H1 (cell line): ENCODE measurements around the gene UBA3. TPM values are rescaled to one million over a fixed set of nuclear protein-coding genes. Genes with fewer than 3 reads are reported as not detected.

Source experiments
- CTCF ChIA-PET: fragments of 300-600 bp; sonication (Branson Sonifier 250); formaldehyde crosslinking; loops from one replicate; lab custom pipeline; 2021; ENCODE audit not compliant: partially characterized antibody; lab: Charles Lee
- POLR2A ChIA-PET: fragments of 300-600 bp; sonication (Branson Sonifier 250); formaldehyde crosslinking; loops from one replicate; lab custom pipeline; 2021; ENCODE audit warnings: inconsistent platforms; ENCODE audit not compliant: partially characterized antibody; lab: Charles Lee
- DNase-seq, 2 experiments: peaks; one replicate each; pipeline versions ENCODE4 v3.0.0 to v3.0.0-alpha.2; 2010 to 2022; ENCODE audit warnings: low spot score in 2 of 2, low read depth in 1 of 2, mixed read lengths in 1 of 2
- FAIRE-seq: peaks from 2 replicates; lab custom pipeline; 2011; peaks lifted over from hg19 to GRCh38; lab: Jason Lieb, UNC
- H2AFZ ChIP-seq: 2 replicates; pipeline ENCODE4 v1.8.1; 2012; ENCODE audit warnings: low read length, inconsistent platforms
- H2AK5ac ChIP-seq: 2 replicates; pipeline ENCODE4 v1.6.1; 2013; ENCODE audit warnings: low read depth, low read length
- H2BK120ac ChIP-seq: replicated peaks from 2 replicates; pipeline ENCODE3; 2013; ENCODE audit warnings: low read depth, low read length, inconsistent platforms
- H2BK12ac ChIP-seq: 2 replicates; pipeline ENCODE4 v1.6.1; 2013; ENCODE audit warnings: low read depth, low read length
- H2BK15ac ChIP-seq: 2 replicates; pipeline ENCODE4 v1.6.1; 2013; ENCODE audit warnings: low read length
- H2BK20ac ChIP-seq: 2 replicates; pipeline ENCODE4 v1.6.1; 2013; ENCODE audit warnings: low read length
- H2BK5ac ChIP-seq: 2 replicates; pipeline ENCODE4 v1.6.1; 2013; ENCODE audit warnings: low read depth, low read length
- H3K14ac ChIP-seq: 2 replicates; pipeline ENCODE4 v1.6.1; 2013; ENCODE audit warnings: inconsistent platforms; ENCODE audit not compliant: insufficient read length
- H3K18ac ChIP-seq: 2 replicates; pipeline ENCODE4 v1.6.1; 2013; ENCODE audit warnings: low read length; ENCODE audit errors: extremely low read depth
- H3K23ac ChIP-seq: 2 replicates; pipeline ENCODE4 v1.6.1; 2013; ENCODE audit warnings: inconsistent platforms; ENCODE audit not compliant: insufficient read length
- H3K23me2 ChIP-seq: 2 replicates; pipeline ENCODE4 v1.6.1; 2013; ENCODE audit warnings: low read depth, low read length
- H3K27ac ChIP-seq: 2 replicates; pipeline ENCODE4 v1.6.1; 2011; ENCODE audit warnings: low read depth, low read length, inconsistent platforms
- H3K27me3 ChIP-seq, 4 experiments: replicated peaks in 1 of 4; 1 replicate in 1 of 4; 2 replicates in 3 of 4; pipeline versions ENCODE4 v1.6.1 to v1.8.1; 2011 to 2013; ENCODE audit warnings: low read length in 3 of 4, mild to moderate bottlenecking in 3 of 4, inconsistent platforms in 2 of 4, mixed read lengths in 2 of 4, moderate library complexity in 1 of 4; ENCODE audit not compliant: control insufficient read depth in 3 of 4, insufficient read depth in 3 of 4; ENCODE audit errors: extremely low read depth in 1 of 4
- H3K36me3 ChIP-seq, 4 experiments: 2 replicates each; pipeline versions ENCODE4 v1.6.1 to v1.8.1; 2011 to 2013; ENCODE audit warnings: mild to moderate bottlenecking in 4 of 4, low read length in 3 of 4, moderate library complexity in 2 of 4, control low read depth in 1 of 4, inconsistent platforms in 1 of 4; ENCODE audit not compliant: insufficient read depth in 4 of 4, control insufficient read depth in 2 of 4
- H3K4ac ChIP-seq: replicated peaks from 2 replicates; pipeline ENCODE3; 2013; ENCODE audit warnings: low read length, low read depth, mixed read lengths, inconsistent platforms; ENCODE audit not compliant: insufficient read length
- H3K4me1 ChIP-seq, 4 experiments: replicated peaks in 1 of 4; 1 replicate in 1 of 4; 2 replicates in 3 of 4; pipeline versions ENCODE4 v1.6.1 to v1.8.1; 2011 to 2013; ENCODE audit warnings: low read length in 3 of 4, inconsistent platforms in 2 of 4, mixed read lengths in 1 of 4; ENCODE audit not compliant: insufficient read depth in 4 of 4, control insufficient read depth in 3 of 4
- H3K4me2 ChIP-seq, 2 experiments: 2 replicates each; pipeline versions ENCODE4 v1.6.1 to v1.8.1; 2011 to 2013; ENCODE audit warnings: low read depth in 2 of 2, low read length in 2 of 2, control low read depth in 1 of 2, inconsistent platforms in 1 of 2, mild to moderate bottlenecking in 1 of 2; ENCODE audit not compliant: insufficient read depth in 1 of 2
- H3K4me3 ChIP-seq, 4 experiments: fragments of 200-600, 300-600 bp in 1 of 4; sonication (generic), shearing (Covaris generic), sonication (Bioruptor Twin) in 1 of 4; 2 replicates each; pipeline versions ENCODE4 v1.5.1 to v1.8.1; 2011 to 2016; ENCODE audit warnings: low read length in 4 of 4, low read depth in 3 of 4, control low read depth in 2 of 4, inconsistent platforms in 2 of 4, mild to moderate bottlenecking in 2 of 4, mixed read lengths in 1 of 4, moderate library complexity in 1 of 4; ENCODE audit not compliant: insufficient read depth in 2 of 4; ENCODE audit errors: extremely low read depth in 1 of 4
- H3K56ac ChIP-seq: replicated peaks from 2 replicates; pipeline ENCODE3; 2013; ENCODE audit warnings: low read depth, mild to moderate bottlenecking, mixed read lengths, low read length, inconsistent platforms; ENCODE audit not compliant: insufficient read length
- H3K79me1 ChIP-seq: 2 replicates; pipeline ENCODE4 v1.6.1; 2013; ENCODE audit warnings: low read depth, low read length, control low read depth
- H3K79me2 ChIP-seq, 2 experiments: 2 replicates each; pipeline versions ENCODE4 v1.6.1 to v1.8.1; 2012 to 2013; ENCODE audit warnings: low read length in 2 of 2, mild to moderate bottlenecking in 2 of 2, inconsistent platforms in 1 of 2; ENCODE audit not compliant: insufficient read depth in 2 of 2, control insufficient read depth in 1 of 2
- H3K9ac ChIP-seq, 4 experiments: replicated peaks in 1 of 4; 1 replicate in 1 of 4; 2 replicates in 3 of 4; pipeline versions ENCODE4 v1.6.1 to v1.8.1; 2011 to 2013; ENCODE audit warnings: low read depth in 3 of 4, low read length in 3 of 4, control low read depth in 2 of 4, mild to moderate bottlenecking in 2 of 4, moderate library complexity in 2 of 4, inconsistent platforms in 1 of 4; ENCODE audit errors: extremely low read depth in 1 of 4
- H3K9me3 ChIP-seq, 2 experiments: 2 replicates each; pipeline versions ENCODE4 v1.6.1 to v1.8.1; 2012 to 2013; ENCODE audit warnings: mild to moderate bottlenecking in 2 of 2, moderate library complexity in 2 of 2, control low read depth in 1 of 2, inconsistent platforms in 1 of 2, low read depth in 1 of 2, low read length in 1 of 2, mixed read lengths in 1 of 2; ENCODE audit not compliant: insufficient read depth in 2 of 2
- H4K20me1 ChIP-seq, 2 experiments: replicated peaks in 1 of 2; 2 replicates each; pipeline versions ENCODE3 to v1.8.1; 2011 to 2013; ENCODE audit warnings: inconsistent platforms in 2 of 2, low read length in 2 of 2, mild to moderate bottlenecking in 1 of 2; ENCODE audit not compliant: insufficient read depth in 2 of 2, control insufficient read depth in 1 of 2
- H4K5ac ChIP-seq: 2 replicates; pipeline ENCODE4 v1.6.1; 2013; ENCODE audit warnings: low read length, low read depth, mixed read lengths, inconsistent platforms; ENCODE audit not compliant: insufficient read length
- H4K8ac ChIP-seq: 2 replicates; pipeline ENCODE4 v1.8.0; 2013; ENCODE audit warnings: mild to moderate bottlenecking, moderate library complexity, low read length, inconsistent platforms; ENCODE audit not compliant: insufficient read depth; ENCODE audit errors: extremely low read depth
- H4K91ac ChIP-seq: replicated peaks from 2 replicates; pipeline ENCODE3; 2013; ENCODE audit warnings: low read length, mixed read lengths, inconsistent platforms; ENCODE audit not compliant: insufficient read length
- ATF3 ChIP-seq: IDR thresholded peaks from 2 replicates; pipeline ENCODE4 v1.6.1; 2011; ENCODE audit warnings: low read depth, mild to moderate bottlenecking, low read length; ENCODE audit not compliant: insufficient read depth
- BRCA1 ChIP-seq: IDR thresholded peaks from 2 replicates; pipeline ENCODE4 v1.6.1; 2012; ENCODE audit warnings: low read depth, low read length, improper control_type of control experiment
- CEBPB ChIP-seq: IDR thresholded peaks from 2 replicates; pipeline ENCODE4 v1.6.1; 2012; ENCODE audit warnings: low read depth, low read length
- CTBP2 ChIP-seq: IDR thresholded peaks from 2 replicates; pipeline ENCODE4 v1.7.0; 2011; ENCODE audit warnings: borderline replicate concordance, mild to moderate bottlenecking, moderate library complexity, mixed read lengths, low read length; ENCODE audit not compliant: insufficient read depth, insufficient read length
- GABPA ChIP-seq: IDR thresholded peaks from 2 replicates; pipeline ENCODE4 v1.6.1; 2011; ENCODE audit warnings: mild to moderate bottlenecking, low read length, moderate library complexity, borderline replicate concordance; ENCODE audit not compliant: insufficient read depth
- HDAC6 ChIP-seq: IDR thresholded peaks from one replicate; pipeline ENCODE4 v1.7.1; 2012; ENCODE audit warnings: low read depth, mild to moderate bottlenecking, inconsistent platforms, low read length, moderate library complexity
- KDM1A ChIP-seq: fragments of 200-600, 300-600 bp; sonication (generic); IDR thresholded peaks from 2 replicates; pipeline ENCODE4 v1.7.1; 2016; ENCODE audit warnings: mild to moderate bottlenecking, low read length, borderline replicate concordance
- PHF8 ChIP-seq: fragments of 200-600 bp; sonication (generic); conservative IDR thresholded peaks from 2 replicates; pipeline ENCODE4 v1.7.1; 2012; ENCODE audit warnings: low read depth, mild to moderate bottlenecking, inconsistent platforms, low read length, moderate library complexity
- SAP30 ChIP-seq: fragments of 300-600 bp; sonication (generic); IDR thresholded peaks from 2 replicates; pipeline ENCODE4 v1.7.1; 2012; ENCODE audit warnings: low read length, moderate library complexity, mild to moderate bottlenecking, inconsistent platforms; ENCODE audit not compliant: insufficient read depth, insufficient replicate concordance
- SIRT6 ChIP-seq: IDR thresholded peaks from one replicate; pipeline ENCODE4 v1.7.1; 2012; ENCODE audit warnings: low read length, inconsistent platforms
- TAF1 ChIP-seq: IDR thresholded peaks from 2 replicates; pipeline ENCODE4 v1.6.1; 2011; ENCODE audit warnings: mild to moderate bottlenecking, low read depth, low read length
- TAF7 ChIP-seq: optimal IDR thresholded peaks from 2 replicates; pipeline ENCODE3; 2011; ENCODE audit warnings: low read depth, mild to moderate bottlenecking, inconsistent platforms, low read length, moderate library complexity, borderline replicate concordance
- TEAD4 ChIP-seq: IDR thresholded peaks from 2 replicates; pipeline ENCODE4 v1.6.1; 2012; ENCODE audit warnings: low read depth, low read length, inconsistent platforms, mixed read lengths
- WGBS, 2 experiments: shearing (Covaris generic) in 1 of 2; methylation state at CpG; one replicate each; pipeline versions ENCODE4 v1.1.6 to v1.1.7; 2013 to 2015; ENCODE audit warnings: low lambda C conversion rate in 2 of 2, mixed read lengths in 2 of 2, inconsistent platforms in 1 of 2, low coverage in 1 of 2, missing lambda C conversion rate in 1 of 2; ENCODE audit not compliant: insufficient replicate concordance in 2 of 2, insufficient coverage in 1 of 2, insufficient read length in 1 of 2; ENCODE audit errors: extremely low coverage in 1 of 2, missing lambda C conversion rate in 1 of 2; 5-methylcytosine and 5-hydroxymethylcytosine counted together
- polyA plus RNA-seq, 7 experiments: library from polyadenylated mRNA; depleted of rRNA in 3 of 7; stranded (reverse) in 5 of 7; unstranded in 2 of 7; fragments of >200 nt in 5 of 7; fragments of 200-250 nt in 2 of 7; gene quantifications; 1 replicate in 5 of 7; 2 replicates in 1 of 7; 4 replicates in 1 of 7; pipeline versions ENCODE4 v1.2.1 to v1.2.3, GENCODE V29; 2011 to 2013; ENCODE audit warnings: missing spikeins in 2 of 7, mixed read lengths in 2 of 7
- total RNA-seq: library from RNA; stranded (reverse); fragmentation: NEBNext Ultra II Directional; extraction: Animal tissue kit (Norgen Biotek cat#: 25700); gene quantifications from 2 replicates; pipeline ENCODE4 v1.2.1, GENCODE V29; 2021

Gene UBA3
- total and polyA plus RNA-seq, 2 of the 8 experiments (the other 6 are each of a cell fraction or from before 2014, with no cell fraction given) = 40.8 to 97.8 TPM

- no peaks in the 10 kb centered on the region for H3K79me1 ChIP-seq
- H3K23me2 ChIP-seq = no peaks in the 10 kb centered on the region
- H2AFZ ChIP-seq = no peak overlapping the region
- POLR2A ChIA-PET = interaction anchor here (1.3 to 3.3 kb wide), 2 partner anchors 13 to 14 kb away, joined by 5 to 14 read pairs; partner anchors contain the start of gene TMF1
- H2BK5ac ChIP-seq = no peak overlapping the region
- no peak overlapping the region for H3K56ac ChIP-seq
- no peak overlapping the region for H2AK5ac ChIP-seq
- H4K5ac ChIP-seq = no peak overlapping the region
- H4K20me1 ChIP-seq = no peaks in the 10 kb centered on the region
- H3K9me3 ChIP-seq = no peaks in the 10 kb centered on the region
- no peak overlapping the region for H2BK15ac ChIP-seq
- H3K4me2 ChIP-seq = no peak overlapping the region
- H3K14ac ChIP-seq = no peak overlapping the region
- H3K27me3 ChIP-seq = no peaks in the 10 kb centered on the region
- no peak overlapping the region for H3K9ac ChIP-seq
- H2BK20ac ChIP-seq = no peak overlapping the region
- 90% methylated on average over 6 of the region's 6 CpGs; no CpG with 5 or more reads in 1 of the 2 experiments for WGBS, 2 experiments
- H2BK12ac ChIP-seq = no peak overlapping the region
- H3K27ac ChIP-seq = no peak overlapping the region
- H3K18ac ChIP-seq = no peak overlapping the region
- H4K91ac ChIP-seq = no peak overlapping the region
- no peak overlapping the region for H2BK120ac ChIP-seq
- DNase-seq (no peak), FAIRE-seq (no peak)
- H3K79me2 ChIP-seq = no peaks in the 10 kb centered on the region
- H4K8ac ChIP-seq = no peak overlapping the region
- CTCF ChIA-PET = interaction anchor here (1.8 kb wide), 1 partner anchor 11 kb away, joined by 6 read pairs; no protein-coding TSS in a partner anchor
- H3K36me3 ChIP-seq = peaks cover 7 to 30% (median 17%) of the 10 kb centered on the region in 4 experiments; a peak in 7 of 8 replicates
- no peak overlapping the region for H3K4ac ChIP-seq
- H3K4me3 ChIP-seq = no peak overlapping the region
- no peaks in the 10 kb centered on the region for H3K4me1 ChIP-seq
- H3K23ac ChIP-seq = no peak overlapping the region
- TF ChIP-seq GABPA (no peak), HDAC6 (no peak), SAP30 (no peak), PHF8 (no peak), BRCA1 (no peak), CTBP2 (no peak), ATF3 (no peak), TEAD4 (no peak), CEBPB (no peak), TAF7 (no peak), TAF1 (no peak), SIRT6 (no peak), KDM1A (no peak)
Observed at GRCh38 chr3:69065318-69065964, 14.7 kb downstream of the UBA3 start.
